Neuronal stem cell (in vitro differentiated cells): ENCODE data around the gene PIM3.

Experiments
- DNase-seq: peaks from one replicate; pipeline ENCODE4 v3.0.0-alpha.2; 2013; ENCODE audit warnings: low spot score
- H2AFZ ChIP-seq: one replicate; pipeline ENCODE4 v1.6.1; 2013; ENCODE audit warnings: mild to moderate bottlenecking, low read length, inconsistent platforms
- H2AK5ac ChIP-seq: 2 replicates; pipeline ENCODE4 v1.6.1; 2013; ENCODE audit warnings: low read depth, mild to moderate bottlenecking, inconsistent platforms, low read length, moderate library complexity, mixed read lengths
- H2BK120ac ChIP-seq: 2 replicates; pipeline ENCODE4 v1.6.1; 2013; ENCODE audit warnings: low read depth, mild to moderate bottlenecking, inconsistent platforms, low read length, moderate library complexity, mixed read lengths
- H2BK12ac ChIP-seq: one replicate; pipeline ENCODE4 v1.6.1; 2013; ENCODE audit warnings: low read length, inconsistent platforms
- H2BK15ac ChIP-seq: 2 replicates; pipeline ENCODE4 v1.6.1; 2013; ENCODE audit warnings: mild to moderate bottlenecking, low read length, inconsistent platforms, mixed read lengths
- H2BK5ac ChIP-seq: one replicate; pipeline ENCODE4 v1.6.1; 2013; ENCODE audit warnings: inconsistent platforms, mild to moderate bottlenecking, low read length, moderate library complexity
- H3K14ac ChIP-seq: one replicate; pipeline ENCODE4 v1.6.1; 2013; ENCODE audit warnings: low read length, inconsistent platforms
- H3K18ac ChIP-seq: 2 replicates; pipeline ENCODE4 v1.6.1; 2013; ENCODE audit warnings: low read length, inconsistent platforms
- H3K23ac ChIP-seq: 2 replicates; pipeline ENCODE4 v1.6.1; 2013; ENCODE audit warnings: low read depth, mild to moderate bottlenecking, mixed read lengths, low read length, inconsistent platforms; ENCODE audit not compliant: poor library complexity
- H3K27ac ChIP-seq: replicated peaks from 3 replicates; pipeline ENCODE4 v1.5.1; 2013; ENCODE audit warnings: low read length, inconsistent platforms
- H3K27me3 ChIP-seq, 3 experiments: 2 replicates each; pipeline ENCODE4 v1.6.1; 2013; ENCODE audit warnings: low read length in 3 of 3, mild to moderate bottlenecking in 2 of 3, inconsistent platforms in 1 of 3, low read depth in 1 of 3, mixed read lengths in 1 of 3, moderate library complexity in 1 of 3; ENCODE audit not compliant: control insufficient read depth in 3 of 3, insufficient read depth in 3 of 3
- H3K36me3 ChIP-seq, 2 donors: replicated peaks in 1 of 2; 2 replicates each; pipeline ENCODE4 v1.6.1; 2013; ENCODE audit warnings: low read length in 2 of 2; ENCODE audit not compliant: control insufficient read depth in 2 of 2, insufficient read depth in 2 of 2
- H3K4ac ChIP-seq: 2 replicates; pipeline ENCODE4 v1.6.1; 2013; ENCODE audit warnings: inconsistent platforms, mild to moderate bottlenecking, low read length, moderate library complexity
- H3K4me1 ChIP-seq, 2 donors: 1 replicate in 1 of 2; 2 replicates in 1 of 2; pipeline ENCODE4 v1.6.1; 2013; ENCODE audit warnings: low read length in 2 of 2, low read depth in 1 of 2; ENCODE audit not compliant: control insufficient read depth in 2 of 2, insufficient read depth in 1 of 2
- H3K4me2 ChIP-seq: one replicate; pipeline ENCODE4 v1.6.1; 2013; ENCODE audit warnings: mild to moderate bottlenecking, low read length, inconsistent platforms; ENCODE audit not compliant: insufficient read depth, poor library complexity, severe bottlenecking
- H3K4me3 ChIP-seq, 2 donors: 2 replicates each; pipeline ENCODE4 v1.5.1; 2013; ENCODE audit warnings: low read length in 2 of 2, mild to moderate bottlenecking in 2 of 2, inconsistent platforms in 1 of 2, moderate library complexity in 1 of 2
- H3K79me1 ChIP-seq: one replicate; pipeline ENCODE4 v1.6.1; 2013; ENCODE audit warnings: low read depth, mild to moderate bottlenecking, inconsistent platforms, low read length, moderate library complexity
- H3K9ac ChIP-seq: one replicate; pipeline ENCODE4 v1.6.1; 2013; ENCODE audit warnings: mild to moderate bottlenecking, low read depth, low read length, inconsistent platforms; ENCODE audit not compliant: poor library complexity
- H3K9me3 ChIP-seq, 2 donors: replicated peaks in 1 of 2; 2 replicates each; pipeline versions ENCODE3 to v1.6.1; 2013; ENCODE audit warnings: low read length in 2 of 2, mild to moderate bottlenecking in 2 of 2, inconsistent platforms in 1 of 2, low read depth in 1 of 2, mixed read lengths in 1 of 2, moderate library complexity in 1 of 2; ENCODE audit not compliant: control insufficient read depth in 2 of 2, insufficient read depth in 1 of 2
- H4K8ac ChIP-seq: one replicate; pipeline ENCODE4 v1.6.1; 2013; ENCODE audit warnings: low read depth, mild to moderate bottlenecking, inconsistent platforms, low read length, moderate library complexity
- H4K91ac ChIP-seq: one replicate; pipeline ENCODE4 v1.6.1; 2013; ENCODE audit warnings: low read length, low read depth, mild to moderate bottlenecking, inconsistent platforms; ENCODE audit not compliant: poor library complexity
- WGBS, 2 donors: extraction: QIAGEN DNeasy Blood & Tissue Kit; methylation state at CpG; one replicate each; pipeline ENCODE4 v1.1.7; 2013; ENCODE audit warnings: missing lambda C conversion rate in 2 of 2, mixed read lengths in 1 of 2; ENCODE audit not compliant: insufficient read length in 2 of 2, insufficient replicate concordance in 1 of 2; ENCODE audit errors: extremely low coverage in 2 of 2; 5-methylcytosine and 5-hydroxymethylcytosine counted together

The PIM3 gene

GRCh38 chr22:49967706-49968208 lies 7.2 kb downstream of the PIM3 start:
- Histone ChIP-seq H3K4ac (peak overlapping the region; percentile 84), H2AFZ (no peak overlapping the region), H3K36me3 (peaks cover 18% of the 10 kb centered on the region in 2 donors), H2BK15ac (peak overlapping the region; percentile 91), H3K4me3 (no peak overlapping the region), H3K14ac (peak overlapping the region; percentile 64), H3K4me1 (peaks cover 21 to 34% of the 10 kb centered on the region in 2 donors), H2BK5ac (peak overlapping the region; percentile 75), H2BK120ac (peak overlapping the region; percentile 89), H4K91ac (no peak overlapping the region), H3K23ac (peak overlapping the region; percentile 80), H2AK5ac (peak overlapping the region; percentile 98), H4K8ac (peak overlapping the region; percentile 72), H3K4me2 (no peak overlapping the region), H3K9me3 (peaks cover 0 to 3% of the 10 kb centered on the region in 2 donors), H3K18ac (peak overlapping the region; percentile 88), H3K27me3 (peaks cover 0 to 18% (median 0%) of the 10 kb centered on the region in 3 experiments), H3K27ac (no peak overlapping the region), H3K9ac (peak overlapping the region; percentile 70), H2BK12ac (peak overlapping the region; percentile 24), H3K79me1 (peaks cover 15% of the 10 kb centered on the region)
- WGBS, 2 donors, result no CpG with 5 or more reads among the region's 18 CpGs
- DNase-seq, result no peak

- Histone ChIP-seq H2BK120ac (no peak overlapping the region), H3K4me1 (peaks cover 19 to 33% of the 10 kb centered on the region in 2 donors), H3K18ac (peak overlapping the region; percentile 88), H3K14ac (no peak overlapping the region), H3K4ac (peak overlapping the region; percentile 6), H3K27me3 (peaks cover 0 to 23% (median 0%) of the 10 kb centered on the region in 3 experiments), H4K91ac (peak overlapping the region; percentile 53), H3K4me2 (no peak overlapping the region), H2BK5ac (peak overlapping the region; percentile 87), H2AFZ (no peak overlapping the region), H3K23ac (no peak overlapping the region), H3K36me3 (peaks cover 12% of the 10 kb centered on the region in 2 donors), H4K8ac (no peak overlapping the region), H3K27ac (no peak overlapping the region), H2BK15ac (peak overlapping the region; percentile 91), H2BK12ac (peak overlapping the region; percentile 97), H2AK5ac (peak overlapping the region; percentile 98), H3K4me3 (no peak overlapping the region), H3K9me3 (peaks cover 0 to 5% of the 10 kb centered on the region in 2 donors), H3K9ac (no peak overlapping the region), H3K79me1 (peaks cover 10% of the 10 kb centered on the region)
- WGBS, 2 donors, result no CpG with 5 or more reads among the region's 11 CpGs
- DNase-seq, result no peak
These were observed 7.8 kb downstream of the PIM3 start for GRCh38 chr22:49968313-49968830.

GRCh38 chr22:49968831-49969661 lies 8.5 kb downstream of the PIM3 start:
- no peak overlapping the region for H3K4me2 ChIP-seq
- DNase-seq, result no peak
- H2BK12ac ChIP-seq, result peak overlapping the region; percentile 97
- peaks cover 0 to 26% (median 0%) of the 10 kb centered on the region in 3 experiments for H3K27me3 ChIP-seq
- no peak overlapping the region for H3K4me3 ChIP-seq
- H3K18ac ChIP-seq, result peak overlapping the region; percentile 85
- H4K8ac ChIP-seq, result no peak overlapping the region
- no peak overlapping the region for H2AFZ ChIP-seq
- peak overlapping the region; percentile 99 for H2BK120ac ChIP-seq
- peak overlapping the region; percentile 87 for H2BK5ac ChIP-seq
- H3K79me1 ChIP-seq, result peaks cover 10% of the 10 kb centered on the region
- H3K23ac ChIP-seq, result no peak overlapping the region
- peak overlapping the region; percentile 6 for H3K4ac ChIP-seq
- peak overlapping the region; percentile 98 for H2AK5ac ChIP-seq
- H3K4me1 ChIP-seq, result peaks cover 19 to 36% of the 10 kb centered on the region in 2 donors
- H2BK15ac ChIP-seq, result peak overlapping the region; percentile 99
- WGBS, 2 donors, result no CpG with 5 or more reads among the region's 16 CpGs
- H4K91ac ChIP-seq, result peak overlapping the region; percentile 53
- no peak overlapping the region for H3K14ac ChIP-seq
- no peak overlapping the region for H3K9ac ChIP-seq
- peaks cover 0 to 8% of the 10 kb centered on the region in 2 donors for H3K9me3 ChIP-seq
- peaks cover 5 to 7% of the 10 kb centered on the region in 2 donors for H3K36me3 ChIP-seq
- no peak overlapping the region for H3K27ac ChIP-seq
